Measurements from ENCODE around the gene DDX54.

- TF ChIP-seq CTCF (conservative IDR thresholded peaks at IDR 0.05 in 1 of 2, IDR thresholded peaks at IDR 0.05 in 1 of 2; ENCODE audit: extremely low read depth in 1 of 2, insufficient read depth in 1 of 2, low read depth in 1 of 2, low read length in 2 of 2) (no peak), EZH2 (IDR thresholded peaks at IDR 0.05; ENCODE audit: borderline replicate concordance, low read length) (no peak)
Measured at GRCh38 chr12:113120670-113121370, 64.5 kb downstream of the DDX54 start.
